ENCODE data around the gene GIMAP8. TPM values are rescaled to one million over a fixed set of nuclear protein-coding genes. Genes with fewer than 3 reads are reported as not detected.

GIMAP8 gene
- total RNA-seq, 1 donor from 2014 or later: not detected

GRCh38 chr7:150406567-150407421 lies 43.6 kb upstream of the GIMAP8 start:
- Mint-ChIP-seq H3K36me3 (ENCODE audit: low read depth) (peaks cover 3% of the 10 kb centered on the region), H3K27ac (ENCODE audit: unreplicated experiment) (peak overlapping the region; percentile 81), H3K4me3 (ENCODE audit: unreplicated experiment) (peak overlapping the region; percentile 82), H3K4me1 (ENCODE audit: low read depth) (peaks cover 35% of the 10 kb centered on the region), H3K27me3 (ENCODE audit: low read depth) (no peaks in the 10 kb centered on the region), H3K9me3 (ENCODE audit: low read depth) (no peaks in the 10 kb centered on the region)
- peak; percentile 48 for DNase-seq (ENCODE audit: low spot score)
- no peak for TF ChIP-seq CTCF (IDR thresholded peaks at IDR 0.05)

- TF ChIP-seq CTCF (IDR thresholded peaks at IDR 0.05): no peak
- peak; percentile 84 for DNase-seq (ENCODE audit: low spot score)
- Mint-ChIP-seq H3K4me1 (ENCODE audit: low read depth) (peaks cover 32% of the 10 kb centered on the region), H3K27ac (ENCODE audit: unreplicated experiment) (no peak overlapping the region), H3K36me3 (ENCODE audit: low read depth) (peaks cover 3% of the 10 kb centered on the region), H3K27me3 (ENCODE audit: low read depth) (no peaks in the 10 kb centered on the region), H3K4me3 (ENCODE audit: unreplicated experiment) (no peak overlapping the region), H3K9me3 (ENCODE audit: low read depth) (no peaks in the 10 kb centered on the region)
Observed at GRCh38 chr7:150407588-150408392, 42.6 kb upstream of the GIMAP8 start.

- H3K9me3 Mint-ChIP-seq (ENCODE audit: low read depth): no peaks in the 10 kb centered on the region
Observed at GRCh38 chr7:150408393-150409299, 41.8 kb upstream of the GIMAP8 start.

GRCh38 chr7:150409300-150410030 lies 41.0 kb upstream of the GIMAP8 start:
- Mint-ChIP-seq H3K27ac (ENCODE audit: unreplicated experiment) (no peak overlapping the region), H3K4me3 (ENCODE audit: unreplicated experiment) (no peak overlapping the region), H3K27me3 (ENCODE audit: low read depth) (no peaks in the 10 kb centered on the region), H3K9me3 (ENCODE audit: low read depth) (no peaks in the 10 kb centered on the region), H3K4me1 (ENCODE audit: low read depth) (peaks cover 19% of the 10 kb centered on the region), H3K36me3 (ENCODE audit: low read depth) (peaks cover 3% of the 10 kb centered on the region)
- DNase-seq (ENCODE audit: low spot score): peak; percentile 63
- TF ChIP-seq CTCF (IDR thresholded peaks at IDR 0.05): no peak

More at GRCh38 chr7:150408393-150409299, 41.8 kb upstream of the GIMAP8 start:
- Mint-ChIP-seq H3K27me3 (ENCODE audit: low read depth) (no peaks in the 10 kb centered on the region), H3K36me3 (ENCODE audit: low read depth) (peaks cover 3% of the 10 kb centered on the region), H3K4me1 (ENCODE audit: low read depth) (peaks cover 28% of the 10 kb centered on the region), H3K27ac (ENCODE audit: unreplicated experiment) (no peak overlapping the region), H3K4me3 (ENCODE audit: unreplicated experiment) (no peak overlapping the region)
- no peak for TF ChIP-seq CTCF (IDR thresholded peaks at IDR 0.05)
- peak; percentile 77 for DNase-seq (ENCODE audit: low spot score)

Measured in chondrocyte (in vitro differentiated cells).